Subcutaneous adipose tissue (tissue), 4 donors: ENCODE measurements around the gene SLC35F4. TPM values are rescaled to one million over a fixed set of nuclear protein-coding genes. Genes with fewer than 3 reads are reported as not detected.

ENCODE experiments used
- total RNA-seq, 4 donors: library from RNA; depleted of rRNA; stranded (reverse); fragments of >200 nt; gene quantifications; one replicate each; pipeline ENCODE4 v1.1.0, GENCODE V29; 2016
- TF ChIP-seq, protein P1 (sequence below): fragments of 450-650 bp; IDR thresholded peaks from one replicate; pipeline ENCODE4 v1.5.1; 2016; ENCODE audit warnings: low read depth, mild to moderate bottlenecking, control low read depth, antibody characterized with exemption, moderate library complexity

The SLC35F4 gene
- total RNA-seq, 4 donors from 2014 or later = not detected

DNA sequence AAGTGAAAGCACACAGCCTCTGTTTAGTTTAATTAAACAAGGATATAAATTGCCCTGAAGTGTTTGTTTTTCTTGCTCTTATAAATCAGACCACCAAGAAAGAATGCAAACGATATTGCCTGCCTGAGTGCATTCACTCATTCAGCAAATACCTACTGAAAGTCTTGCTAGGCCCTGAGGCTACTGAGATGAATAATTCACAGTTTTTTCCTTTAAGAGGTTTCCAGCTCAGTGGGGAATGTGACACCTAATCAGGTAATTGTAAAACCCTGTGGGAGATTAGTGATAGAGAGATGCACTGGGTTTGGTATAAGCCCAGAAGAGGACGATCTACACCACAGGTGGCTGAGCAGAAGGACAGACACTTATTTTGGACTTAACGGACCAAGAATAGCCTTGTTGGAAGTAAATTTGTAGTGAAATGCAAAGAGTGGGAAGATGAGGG, 151.4 kb downstream of the SLC35F4 start:
- TF ChIP-seq, protein P1, sequence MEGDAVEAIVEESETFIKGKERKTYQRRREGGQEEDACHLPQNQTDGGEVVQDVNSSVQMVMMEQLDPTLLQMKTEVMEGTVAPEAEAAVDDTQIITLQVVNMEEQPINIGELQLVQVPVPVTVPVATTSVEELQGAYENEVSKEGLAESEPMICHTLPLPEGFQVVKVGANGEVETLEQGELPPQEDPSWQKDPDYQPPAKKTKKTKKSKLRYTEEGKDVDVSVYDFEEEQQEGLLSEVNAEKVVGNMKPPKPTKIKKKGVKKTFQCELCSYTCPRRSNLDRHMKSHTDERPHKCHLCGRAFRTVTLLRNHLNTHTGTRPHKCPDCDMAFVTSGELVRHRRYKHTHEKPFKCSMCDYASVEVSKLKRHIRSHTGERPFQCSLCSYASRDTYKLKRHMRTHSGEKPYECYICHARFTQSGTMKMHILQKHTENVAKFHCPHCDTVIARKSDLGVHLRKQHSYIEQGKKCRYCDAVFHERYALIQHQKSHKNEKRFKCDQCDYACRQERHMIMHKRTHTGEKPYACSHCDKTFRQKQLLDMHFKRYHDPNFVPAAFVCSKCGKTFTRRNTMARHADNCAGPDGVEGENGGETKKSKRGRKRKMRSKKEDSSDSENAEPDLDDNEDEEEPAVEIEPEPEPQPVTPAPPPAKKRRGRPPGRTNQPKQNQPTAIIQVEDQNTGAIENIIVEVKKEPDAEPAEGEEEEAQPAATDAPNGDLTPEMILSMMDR = no peak

DNA sequence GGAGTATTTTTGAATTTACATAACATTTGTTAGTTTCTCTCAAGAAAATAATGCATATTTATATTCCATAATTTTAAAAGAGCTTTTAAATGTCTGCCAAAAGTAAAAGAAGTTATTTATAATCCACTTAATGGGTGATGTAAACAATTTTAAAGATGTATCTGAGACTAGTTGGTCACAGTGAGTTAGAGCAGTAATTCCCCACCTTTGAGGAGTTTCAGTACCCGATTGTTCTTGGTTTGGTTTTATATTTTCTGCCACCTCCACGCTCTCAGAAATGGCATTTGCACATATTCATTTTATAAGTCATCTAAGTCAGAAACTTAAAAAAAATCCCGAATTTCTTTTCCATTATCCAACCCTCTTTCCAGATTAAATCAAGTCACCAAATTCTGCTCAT, 153.2 kb downstream of the SLC35F4 start:
- TF ChIP-seq, protein P1 = no peak

DNA sequence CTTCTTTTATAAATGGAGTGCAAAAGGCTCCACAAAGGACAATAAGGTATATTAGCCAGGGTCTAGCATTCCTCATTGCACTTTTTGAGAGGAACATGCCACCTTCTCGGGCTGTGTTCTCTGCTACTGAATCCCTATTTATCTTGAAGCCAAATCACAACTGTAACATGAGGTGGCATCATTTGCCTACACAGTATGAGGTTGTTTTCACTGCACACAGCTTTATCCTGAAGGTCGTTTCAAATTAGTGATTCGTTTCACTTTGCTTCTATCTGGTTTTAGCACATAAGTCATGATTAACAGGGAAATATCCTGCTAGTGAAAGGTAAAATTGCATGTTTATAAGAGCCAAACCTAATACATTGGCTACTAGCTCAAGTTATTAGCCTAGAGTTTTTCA, 153.8 kb downstream of the SLC35F4 start:
- TF ChIP-seq, protein P1 = no peak

DNA sequence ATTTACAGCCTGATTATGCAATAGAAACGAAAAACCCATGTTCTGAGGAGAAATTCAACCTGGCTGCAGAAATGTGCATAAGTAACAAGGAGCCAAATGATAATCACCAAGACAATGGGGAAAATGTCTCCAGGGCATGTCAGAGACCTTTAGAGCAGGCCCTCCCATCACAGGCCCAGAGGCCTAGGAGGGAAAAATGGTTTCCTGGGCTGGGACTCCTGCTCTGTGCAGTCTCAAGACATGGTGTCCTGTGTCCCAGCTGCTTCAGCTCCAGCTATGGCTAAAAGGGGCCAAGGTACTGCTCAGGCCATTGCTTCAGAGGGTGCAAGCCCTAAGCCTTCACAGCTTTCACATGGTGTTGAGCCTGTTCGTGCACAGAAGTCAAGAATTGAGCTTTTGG, 156.0 kb downstream of the SLC35F4 start:
- TF ChIP-seq, protein P1 = no peak

DNA sequence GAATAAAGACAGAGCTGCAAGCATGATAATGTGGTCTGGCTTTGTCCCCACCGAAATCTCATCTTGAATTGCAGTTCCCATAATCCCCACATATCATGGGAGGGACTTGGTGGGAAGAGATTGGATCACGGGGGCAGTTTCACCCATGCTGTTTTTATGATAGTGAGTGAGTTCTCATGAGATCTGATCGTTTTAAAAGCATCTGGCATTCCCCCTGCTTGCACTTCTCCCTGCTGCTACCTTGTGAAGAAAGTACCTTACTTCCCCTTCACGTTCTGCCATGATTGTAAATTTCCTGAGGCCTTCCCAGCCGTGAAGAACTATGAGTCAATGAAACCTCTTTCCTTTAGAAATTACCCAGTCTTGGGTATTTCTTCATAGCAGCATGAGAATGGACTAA, 158.7 kb downstream of the SLC35F4 start:
- TF ChIP-seq, protein P1 = no peak

DNA sequence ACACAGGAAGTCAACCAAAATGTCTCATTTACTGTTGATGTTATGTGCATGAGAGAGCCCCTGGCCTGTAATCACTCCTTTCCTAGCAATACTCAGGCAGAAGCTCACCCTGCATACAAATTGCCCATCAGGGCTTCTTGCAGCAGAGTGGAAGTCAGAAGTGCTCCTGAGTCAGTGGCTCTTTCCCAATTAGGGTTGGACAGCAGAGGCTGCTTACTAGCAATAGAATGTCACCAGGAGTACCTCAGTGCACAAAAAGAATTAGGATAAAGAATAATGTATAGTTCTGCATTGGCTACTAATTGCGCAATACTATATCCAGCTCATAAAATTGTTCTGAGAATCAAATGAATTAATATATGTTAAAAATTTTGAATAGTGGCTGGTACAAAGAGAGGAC, 161.1 kb downstream of the SLC35F4 start:
- TF ChIP-seq, protein P1 = no peak

DNA sequence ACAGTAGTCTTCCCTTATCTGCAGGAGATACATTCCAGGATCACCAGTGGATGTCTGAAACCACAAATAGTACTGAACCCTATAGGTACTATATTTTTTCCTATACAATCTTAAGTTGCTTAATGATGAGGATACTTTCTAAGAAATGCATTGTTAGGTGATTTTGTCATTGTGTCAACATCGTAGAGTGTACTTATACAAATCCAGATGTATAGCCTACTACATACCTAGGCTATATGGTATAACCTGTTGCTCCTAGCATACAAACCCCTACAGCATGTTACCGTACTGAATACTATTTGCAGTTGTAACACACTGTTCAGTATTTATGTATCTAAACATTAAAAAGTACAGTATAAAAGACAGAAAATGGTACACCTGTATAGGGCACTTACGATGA, 165.9 kb downstream of the SLC35F4 start:
- TF ChIP-seq, protein P1 = no peak
